HG02885 (cell line): Measurements from ENCODE around the gene BACE2.
A peak's percentile ranks its signal among the peaks of the same experiment; 100 is the strongest.
"Not testable (repeated sequence)": the region's sequence is repeated elsewhere in the genome, so short reads cannot be mapped to it uniquely, and the experiment has no call there.

Experiments
- ATAC-seq: cut with Tn5 transposase; IDR thresholded peaks from one replicate; pipeline ENCODE4 v1.9.1; 2021; ENCODE audit warnings: mild to moderate bottlenecking; ENCODE audit not compliant: unreplicated experiment, poor library complexity

The BACE2 gene

DNA sequence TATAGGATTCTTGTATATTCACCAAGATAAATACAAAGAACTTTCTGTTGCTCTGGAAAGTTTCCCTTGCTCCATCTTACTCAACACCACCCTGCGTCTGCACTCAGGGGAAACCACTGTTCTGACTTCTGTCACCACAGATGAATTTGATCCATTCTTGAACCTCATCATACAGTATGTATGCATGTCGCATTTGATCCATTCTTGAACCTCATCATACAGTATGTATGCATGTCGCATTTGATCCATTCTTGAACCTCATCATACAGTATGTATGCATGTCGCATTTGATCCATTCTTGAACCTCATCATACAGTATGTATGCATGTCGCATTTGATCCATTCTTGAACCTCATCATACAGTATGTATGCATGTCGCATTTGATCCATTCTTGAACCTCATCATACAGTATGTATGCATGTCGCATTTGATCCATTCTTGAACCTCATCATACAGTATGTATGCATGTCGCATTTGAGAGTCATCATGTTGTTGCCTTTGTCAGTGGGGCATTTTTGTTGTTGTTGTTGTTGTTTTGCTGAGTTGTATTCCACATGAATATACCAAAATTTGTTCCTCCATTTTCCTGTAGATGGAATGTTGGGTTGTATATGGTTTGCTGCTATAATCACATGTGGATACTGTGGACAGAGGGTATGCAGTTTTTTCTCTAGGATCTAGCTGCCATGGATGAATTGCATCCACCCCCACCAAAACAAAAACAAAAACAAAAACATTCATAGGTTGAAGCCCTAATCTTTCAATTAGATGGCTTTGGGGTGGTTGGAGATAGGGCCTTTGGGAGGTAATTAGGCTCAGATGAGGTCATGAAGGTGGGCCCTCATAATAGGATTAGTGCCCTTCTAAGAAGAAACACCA, 145.6 kb downstream of the BACE2 start:
- not testable (repeated sequence) for ATAC-seq

DNA sequence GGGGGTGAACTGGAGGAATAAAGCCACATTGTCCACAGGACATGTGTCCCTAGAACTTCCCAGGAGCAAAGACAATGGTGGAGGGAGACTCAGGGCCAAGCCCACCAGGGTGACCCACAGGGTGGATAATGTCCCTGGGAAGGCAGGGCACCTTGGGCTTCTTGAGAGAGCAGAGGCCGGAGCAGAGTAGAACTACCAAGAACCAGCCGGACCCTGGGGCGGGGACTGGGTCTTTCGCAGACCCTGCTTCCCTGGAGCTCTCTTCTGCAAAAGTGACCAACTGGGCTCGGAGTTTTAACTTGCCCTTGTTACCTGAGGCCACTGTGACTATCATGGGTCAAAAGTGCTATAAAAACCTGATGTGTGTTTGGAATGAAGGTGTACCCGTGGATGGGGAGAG, 147.8 kb downstream of the BACE2 start:
- no peak for ATAC-seq

DNA sequence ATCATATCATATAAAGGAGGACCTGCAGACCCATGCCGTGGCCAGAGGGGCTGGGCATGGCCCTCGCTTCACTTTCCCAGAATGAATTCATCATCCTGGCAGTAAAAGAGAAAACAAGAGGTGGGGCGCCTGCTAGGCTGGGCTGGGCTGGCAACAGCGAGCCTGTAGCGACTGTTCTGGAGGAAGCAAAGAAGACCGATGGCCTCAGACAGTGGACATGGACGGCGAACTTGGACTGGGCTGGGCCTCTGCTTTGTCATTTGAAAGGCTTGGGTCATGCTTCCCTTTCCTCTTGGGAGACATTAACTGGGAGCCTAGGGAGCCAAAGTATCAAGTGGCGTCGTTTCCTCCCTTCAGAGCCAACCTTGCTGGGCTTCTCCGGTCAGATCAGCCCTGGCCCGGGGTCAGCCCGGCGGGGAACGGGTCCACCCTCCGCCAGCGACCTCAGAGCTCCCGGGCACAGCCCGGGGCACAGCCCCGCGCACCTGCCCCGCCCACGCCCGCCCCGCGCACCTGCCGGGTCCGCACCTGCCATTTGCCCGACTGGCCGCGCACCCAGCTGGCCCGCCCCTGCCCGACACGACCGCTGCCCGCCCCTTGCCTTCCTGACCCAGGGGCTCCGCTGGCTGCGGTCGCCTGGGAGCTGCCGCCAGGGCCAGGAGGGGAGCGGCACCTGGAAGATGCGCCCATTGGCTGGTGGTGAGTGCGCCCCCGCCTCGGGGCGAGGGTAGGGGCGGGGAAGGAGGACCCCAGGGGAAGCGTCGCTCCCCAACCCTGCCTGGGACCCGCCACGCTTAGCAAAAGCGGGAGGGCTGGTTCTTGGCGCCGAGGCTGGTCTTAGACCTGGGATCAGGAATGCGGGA, 148.5 kb downstream of the BACE2 start, which contains the start of gene FAM3B:
FAM3B (plus strand) TSS at position 602 of the 863 bp plus-strand sequence; CDS start at position 681, 79 bp downstream.
- ATAC-seq: no peak

DNA sequence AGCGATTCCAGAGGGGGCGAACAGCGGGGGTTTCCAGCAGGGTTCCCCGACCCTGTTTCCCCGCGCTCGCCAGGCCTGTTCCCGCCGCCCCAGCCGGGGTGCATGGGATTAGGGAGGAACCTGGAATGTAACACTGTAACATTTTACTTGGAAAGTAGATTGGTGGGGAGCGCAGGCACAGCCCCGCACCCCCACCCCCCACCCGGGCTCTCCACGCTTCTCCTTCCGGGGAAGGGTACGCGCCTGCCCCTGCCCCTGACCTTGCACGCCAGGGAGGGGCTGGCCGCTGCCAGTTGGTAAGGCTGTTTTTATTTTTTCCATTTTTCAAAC, 149.1 kb downstream of the BACE2 start:
- ATAC-seq: no peak

DNA sequence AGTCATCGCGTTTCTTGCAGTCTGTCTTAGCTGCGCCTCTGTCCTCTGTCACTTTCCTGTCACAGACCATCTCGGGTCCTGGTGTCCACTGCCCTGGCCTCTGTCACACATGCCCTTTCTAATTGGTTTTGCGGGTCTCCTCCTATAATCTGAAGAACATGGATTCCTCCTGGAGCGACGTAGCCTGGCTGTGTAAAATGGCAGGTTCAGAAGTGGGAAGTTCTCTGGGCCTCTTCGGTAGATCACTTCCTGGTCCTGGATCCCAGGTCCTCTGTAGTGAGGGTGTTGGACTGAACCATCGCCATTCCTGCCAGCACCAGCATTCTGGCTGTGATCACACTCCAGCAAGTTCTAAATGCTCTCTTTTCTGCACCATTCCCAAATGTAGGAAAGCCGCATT, 149.5 kb downstream of the BACE2 start:
- no peak for ATAC-seq

DNA sequence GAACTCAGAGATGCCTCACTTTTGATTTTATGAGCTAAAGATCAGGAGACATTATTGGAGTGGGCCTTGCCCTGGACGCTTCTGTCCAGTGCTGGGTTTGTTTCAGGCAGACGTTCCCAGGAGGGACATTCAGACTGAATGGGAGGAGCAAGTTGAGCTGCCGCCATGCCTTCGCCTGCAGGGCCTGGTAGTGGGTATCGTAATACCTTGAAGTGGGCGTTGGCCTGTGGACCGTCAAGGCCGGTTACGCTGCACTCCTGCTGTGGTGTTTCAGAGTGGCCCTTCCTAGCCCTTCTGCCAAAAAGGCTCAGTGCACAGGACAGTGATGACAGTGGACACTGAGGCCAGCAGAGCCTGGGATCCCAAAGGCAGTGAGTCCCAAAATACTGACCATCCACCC, 150.3 kb downstream of the BACE2 start:
- ATAC-seq: no peak

DNA sequence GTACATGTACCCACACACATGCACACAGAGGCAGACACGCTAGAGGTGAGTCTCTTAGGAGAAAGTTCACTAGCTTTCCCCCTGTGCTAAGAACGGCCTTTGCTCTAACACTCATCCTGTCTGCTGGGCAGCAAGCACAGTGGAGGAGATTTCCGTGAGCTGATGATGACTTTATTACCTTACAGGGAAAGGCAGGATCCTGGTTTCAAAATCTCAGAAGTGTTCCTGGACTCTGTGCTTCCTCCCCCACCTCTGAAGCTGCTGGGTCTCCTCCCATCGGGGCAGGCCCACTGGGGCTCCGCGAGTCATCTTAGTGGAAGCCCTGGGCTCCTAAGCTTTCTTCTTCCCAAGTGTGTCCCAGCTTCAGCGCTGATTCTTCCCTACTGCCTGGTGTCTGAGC, 151.3 kb downstream of the BACE2 start:
- ATAC-seq: no peak

DNA sequence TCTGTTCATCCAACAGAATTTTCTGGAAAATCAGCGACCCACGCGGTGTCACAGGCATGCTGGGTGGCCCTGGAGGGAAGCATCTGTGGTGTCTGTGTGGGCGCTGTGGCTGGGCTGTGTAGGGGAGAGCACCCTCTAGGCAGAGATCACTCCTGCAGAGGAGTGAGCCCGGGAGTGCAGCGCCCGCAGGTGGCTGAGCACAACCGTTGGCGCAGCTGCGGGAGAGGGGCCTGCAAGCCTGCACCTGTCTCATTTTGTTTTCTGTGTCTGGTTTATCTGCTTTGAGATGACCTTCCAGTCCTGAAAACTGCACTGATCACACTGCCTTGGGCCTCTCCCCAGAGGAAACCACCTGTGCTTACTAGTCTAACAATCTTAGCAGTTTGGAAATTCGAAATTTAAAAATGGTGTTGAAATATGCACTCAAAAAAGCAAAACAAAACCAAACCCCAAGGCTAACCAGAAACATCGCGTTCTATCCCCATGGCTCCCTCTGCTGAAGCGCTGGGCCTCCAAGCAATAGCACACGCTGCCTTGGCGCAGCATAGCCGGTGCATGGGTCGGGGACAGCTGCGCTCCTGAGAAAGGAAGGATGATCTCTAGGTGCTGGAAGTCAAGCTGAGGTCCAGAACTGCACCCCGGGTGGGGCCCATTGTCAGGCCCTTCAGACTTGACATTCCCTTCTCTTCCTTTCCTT, 153.4 kb downstream of the BACE2 start:
- ATAC-seq: peak; percentile 68

DNA sequence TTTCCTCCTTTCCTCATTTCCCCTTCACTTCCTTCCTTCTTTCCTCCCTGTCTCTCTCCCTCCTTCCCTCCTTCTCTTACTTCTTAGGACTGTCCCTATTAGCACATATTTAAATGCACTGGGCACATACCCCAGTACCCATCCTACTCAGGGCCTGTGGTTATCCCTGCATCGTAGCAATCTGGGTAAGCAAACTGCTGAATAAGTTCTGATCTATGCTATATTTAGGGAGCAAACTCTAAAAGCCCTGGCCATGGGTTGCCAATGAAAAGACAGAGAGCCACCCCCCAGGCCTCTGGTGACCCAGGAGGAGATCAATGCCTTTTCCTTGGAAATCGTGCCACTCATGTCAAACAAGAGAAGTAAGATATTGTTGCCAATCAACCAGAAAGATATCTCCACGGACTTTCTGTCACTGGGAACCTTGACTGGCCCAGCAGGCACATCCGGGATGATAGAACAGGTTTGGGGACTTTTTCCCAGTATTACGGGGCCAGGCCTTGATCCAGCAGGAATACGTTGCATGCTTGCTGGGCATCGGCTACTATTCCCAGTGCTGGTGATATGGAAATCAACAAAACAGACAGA, 154.0 kb downstream of the BACE2 start:
- ATAC-seq: no peak

DNA sequence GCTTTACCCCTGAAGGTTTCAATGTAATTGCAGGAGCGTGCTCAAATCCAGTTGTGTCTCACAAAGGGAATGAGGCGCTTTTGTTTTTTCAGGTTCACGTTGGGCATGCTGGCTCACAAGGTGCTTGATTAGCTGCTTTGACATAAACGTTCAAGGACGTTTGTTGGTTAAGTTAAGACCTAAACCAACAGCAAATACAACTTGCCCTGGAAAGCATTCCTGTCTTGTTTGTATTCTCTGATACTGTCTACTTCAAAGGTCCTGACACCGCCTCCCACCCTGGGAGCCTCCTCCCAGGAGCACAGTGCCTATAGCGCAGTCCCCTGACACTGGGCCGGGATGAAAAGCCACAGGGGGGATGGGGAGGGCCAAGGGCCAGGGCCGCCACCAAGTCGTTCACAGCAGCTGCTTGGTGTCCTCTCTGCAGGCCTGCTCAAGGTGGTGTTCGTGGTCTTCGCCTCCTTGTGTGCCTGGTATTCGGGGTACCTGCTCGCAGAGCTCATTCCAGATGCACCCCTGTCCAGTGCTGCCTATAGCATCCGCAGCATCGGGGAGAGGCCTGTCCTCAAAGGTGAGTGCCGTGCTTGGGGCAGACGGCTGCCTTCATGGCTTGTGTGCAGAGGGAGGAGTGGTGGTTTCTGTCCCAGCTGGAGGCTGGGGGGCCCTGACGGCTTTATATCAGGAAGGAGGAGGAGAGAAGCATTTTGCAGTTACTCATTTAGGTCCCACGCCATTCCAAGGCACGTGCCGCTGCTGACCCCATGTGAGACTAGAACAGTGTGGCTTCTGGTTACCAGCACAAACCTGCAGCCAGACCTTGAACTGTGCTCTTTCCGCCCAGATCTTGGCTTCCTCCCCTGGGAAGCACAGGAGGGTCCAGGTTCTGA, 154.8 kb downstream of the BACE2 start:
- ATAC-seq: no peak

DNA sequence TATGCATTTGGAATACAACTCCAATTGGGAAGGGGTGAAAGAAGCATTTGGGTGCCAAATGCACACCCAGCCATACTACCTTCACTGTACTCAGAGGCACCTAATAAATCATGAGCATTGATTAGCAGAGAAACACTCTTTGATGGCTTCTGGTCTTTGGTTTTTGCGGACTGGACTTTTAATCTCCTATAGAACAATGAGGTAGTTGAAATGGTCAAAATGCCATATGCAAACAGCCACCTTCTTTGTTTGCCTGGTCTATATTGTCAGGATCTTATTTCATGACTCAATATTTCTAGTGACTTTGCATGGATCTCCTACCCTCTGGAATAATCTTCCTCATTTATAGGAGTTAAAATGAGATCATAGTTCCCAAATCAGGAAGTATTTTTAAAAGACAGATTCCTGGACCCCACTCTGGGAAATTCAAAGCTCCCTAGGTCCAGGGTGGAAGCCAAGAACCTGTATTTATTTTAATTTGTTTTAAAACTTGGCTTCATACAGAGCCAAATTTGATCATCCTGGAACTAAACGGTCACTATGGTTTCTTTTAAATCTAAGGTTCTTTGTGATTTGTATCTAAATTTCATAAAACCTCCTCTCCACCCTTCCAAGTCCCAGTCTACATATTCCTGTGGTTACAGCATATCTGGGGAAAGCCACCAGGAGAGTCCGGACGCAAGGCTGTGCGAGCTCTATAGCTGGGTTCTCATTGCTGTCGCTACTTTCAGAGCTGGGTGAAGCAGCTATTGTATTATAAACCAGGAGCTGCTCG, 157.4 kb downstream of the BACE2 start:
- ATAC-seq: no peak

DNA sequence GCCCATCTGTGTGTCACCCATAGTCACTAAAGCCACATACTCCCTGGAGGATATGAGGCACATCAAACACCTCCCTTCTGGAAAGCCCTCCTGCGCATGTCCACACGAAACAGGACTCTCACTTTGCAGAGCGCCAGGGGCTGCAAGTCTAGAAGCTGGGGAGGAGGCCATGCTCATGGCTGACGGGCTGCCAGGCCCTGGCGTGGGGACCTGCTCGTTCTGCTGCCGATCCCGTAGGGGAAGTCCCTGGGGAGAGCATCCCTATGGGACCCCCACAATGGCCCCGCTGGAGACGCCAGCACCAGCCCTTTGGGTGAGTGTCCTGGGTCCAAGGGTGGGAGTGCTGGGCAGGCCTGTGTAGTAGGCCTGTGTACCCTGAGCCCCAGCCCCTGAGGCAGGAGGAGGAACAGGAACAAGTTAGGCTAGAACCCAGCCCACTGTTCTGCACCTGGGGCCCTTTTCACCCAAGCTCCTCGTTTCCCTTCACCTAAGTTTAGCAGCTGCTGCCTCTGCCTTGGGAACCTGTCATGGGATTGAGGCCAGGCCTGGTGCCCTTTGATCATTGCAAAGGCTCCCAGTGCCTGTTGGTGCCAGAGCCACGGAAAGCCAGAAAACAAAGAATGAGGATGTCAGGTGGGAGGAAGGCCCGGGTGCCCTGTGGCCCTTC, 158.6 kb downstream of the BACE2 start:
- ATAC-seq: no peak

DNA sequence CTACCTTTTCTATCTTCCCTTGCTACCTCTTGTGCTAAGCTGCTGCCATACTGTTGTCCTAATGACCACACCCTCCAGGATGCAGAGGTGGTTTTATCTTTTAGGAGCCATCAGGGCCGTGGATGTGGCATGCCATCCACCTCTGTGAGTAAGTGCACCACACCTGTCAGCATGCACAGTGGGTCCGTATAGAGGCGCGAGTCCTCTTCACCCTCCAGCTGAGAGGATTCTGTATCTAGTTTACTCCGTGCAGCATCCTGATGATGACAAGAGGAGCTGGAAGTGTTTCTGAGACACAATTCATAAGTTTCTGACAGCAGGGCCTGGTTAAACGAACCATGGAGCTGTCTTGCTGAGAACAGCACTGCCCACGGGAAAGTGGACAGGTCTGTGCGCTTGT, 159.8 kb downstream of the BACE2 start:
- ATAC-seq: no peak

DNA sequence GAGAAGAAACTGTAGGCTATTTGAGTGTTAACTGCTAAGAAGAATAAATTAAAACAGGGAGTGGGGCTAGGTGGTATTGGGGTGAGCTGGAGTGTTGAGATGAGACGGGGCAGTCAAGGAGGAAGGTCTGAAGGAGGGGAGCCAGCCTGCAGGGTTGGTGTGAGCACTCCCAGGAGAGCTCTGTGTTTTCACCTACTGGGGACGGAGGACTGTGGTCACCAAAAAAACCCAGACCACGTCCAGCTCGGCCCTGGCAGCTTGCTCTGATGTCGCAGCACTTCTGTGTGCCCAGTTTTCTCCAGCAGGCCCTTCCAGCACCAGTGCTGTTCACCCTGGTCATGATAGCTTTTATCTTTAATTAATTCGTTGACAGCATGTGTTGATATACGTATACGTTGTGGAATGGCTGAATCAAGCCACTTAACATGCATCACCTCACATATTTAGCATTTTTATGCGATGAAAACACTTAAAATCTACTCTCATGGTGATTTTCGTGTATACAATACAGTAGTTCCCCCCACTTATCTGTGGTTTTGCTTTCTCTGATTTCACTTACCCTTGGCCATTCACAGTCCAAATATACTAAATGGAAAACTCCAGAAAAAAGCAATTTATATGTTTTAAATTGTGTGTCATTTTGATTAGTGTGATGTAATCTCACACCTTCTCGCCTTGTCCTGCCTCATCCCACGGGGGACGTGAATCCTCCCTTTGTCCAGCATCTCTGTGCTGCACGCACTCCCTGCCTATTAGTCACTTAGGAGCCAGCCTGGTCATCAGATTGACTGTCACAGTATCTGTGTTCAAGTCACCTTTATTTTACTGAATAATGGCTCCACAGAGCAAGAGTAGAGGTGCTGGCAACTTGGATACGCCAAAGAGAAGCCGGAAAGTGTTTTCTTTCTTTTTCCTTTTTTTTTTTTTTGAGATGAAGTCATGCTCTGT, 161.0 kb downstream of the BACE2 start:
- no peak for ATAC-seq
